Activated CD4-positive, alpha-beta T cell treated with anti-CD3 and anti-CD28 coated beads, Interleukin-2, Interleukin-6, amounts not matched to agents 100 ng/mL and 50 ng/mL, durations not matched to agents 16 hours and 8 hours (primary cell): Measurements from ENCODE around the gene ZDBF2.
"Not testable (repeated sequence)": the region's sequence is repeated elsewhere in the genome, so short reads cannot be mapped to it uniquely, and the experiment has no call there.

Experiments
- DNase-seq: peaks from one replicate; pipeline ENCODE4 v3.0.0-alpha.2; 2020

Gene ZDBF2

DNA sequence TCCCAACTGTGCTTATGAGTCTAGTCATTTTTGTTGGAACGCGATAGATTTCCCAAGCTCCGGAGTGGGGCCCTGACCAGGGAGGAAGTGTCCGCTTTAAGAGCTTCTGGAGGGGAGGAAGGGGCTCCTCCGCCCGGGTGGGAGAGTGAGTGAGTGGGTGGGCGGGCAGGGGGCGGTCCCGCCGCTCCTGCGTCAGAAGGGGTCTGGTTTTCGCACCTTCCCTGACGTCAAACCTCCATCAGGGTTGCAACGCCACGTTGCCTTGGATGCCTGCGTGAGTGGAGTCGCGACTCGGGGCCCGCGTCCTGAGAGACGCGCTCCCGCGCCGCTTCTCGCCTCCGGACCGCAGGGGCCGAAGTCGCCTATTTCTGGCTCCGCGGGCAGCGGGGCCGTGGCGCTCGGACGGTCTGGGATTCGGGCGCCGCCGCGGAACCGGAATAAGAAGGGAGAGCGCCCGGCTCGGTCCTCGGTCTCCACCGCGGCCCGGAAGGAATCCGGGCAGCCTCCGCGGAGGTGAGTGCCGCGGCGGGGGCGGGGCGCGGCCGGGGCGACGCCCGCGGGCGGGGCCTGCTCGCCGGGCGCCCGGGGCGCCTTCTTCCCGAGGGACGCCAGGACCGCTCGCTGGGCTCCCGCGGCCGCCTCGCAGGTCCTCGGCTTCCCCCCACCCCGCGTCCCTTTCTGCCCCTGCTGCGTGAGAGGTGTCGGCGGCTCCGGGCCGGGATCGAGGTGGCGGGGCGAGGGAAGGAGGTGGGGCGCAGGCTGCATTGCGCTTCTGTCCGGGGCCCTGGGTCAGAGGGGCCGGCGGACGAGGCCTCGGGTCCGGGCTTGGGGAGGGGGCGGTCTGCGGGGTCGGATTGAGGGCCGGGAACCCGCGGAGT, at the start of gene ZDBF2:
Gene ZDBF2, plus strand, starts transcription at position 230 of the 878 bp plus-strand sequence. CDS start 7,187 bp downstream, outside the sequence.
- peak; percentile 57 for DNase-seq

DNA sequence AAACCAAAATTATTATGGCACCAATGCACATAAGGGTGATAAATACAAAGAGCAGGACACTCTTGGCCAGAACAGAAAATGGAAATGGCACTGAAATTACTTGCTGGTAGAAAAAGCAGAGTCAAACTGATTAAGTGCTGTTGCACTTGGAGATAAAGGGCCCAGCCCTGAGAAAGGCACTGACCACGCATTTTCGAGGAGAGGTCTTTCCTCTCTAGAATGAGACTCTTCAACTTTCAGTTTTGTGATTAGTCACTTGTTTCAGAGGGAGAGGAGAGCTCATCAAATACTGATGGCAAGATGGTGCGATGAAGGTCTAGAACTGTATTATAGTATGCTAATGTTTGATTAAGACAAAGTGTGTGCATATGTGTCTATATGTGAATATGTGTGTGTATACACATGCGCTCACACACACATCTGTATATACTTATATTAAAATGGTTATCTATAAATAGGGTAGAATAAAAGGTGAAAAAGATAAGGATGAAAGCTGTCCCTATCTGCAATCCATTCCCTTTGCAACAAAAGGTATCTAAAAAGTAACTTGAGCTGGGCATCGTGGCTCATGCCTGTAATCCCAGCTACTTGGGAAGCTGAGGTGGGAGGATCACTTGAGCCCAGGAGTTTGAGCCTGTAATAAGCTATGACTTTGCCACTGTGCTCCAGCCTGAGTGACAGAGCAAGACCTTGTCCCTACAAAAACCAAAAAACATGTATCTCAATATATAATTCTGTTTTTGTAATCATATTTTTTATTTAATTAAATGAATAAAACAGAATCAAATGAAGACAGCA, 48.8 kb upstream of the ZDBF2 start:
- DNase-seq, result peak; percentile 67

DNA sequence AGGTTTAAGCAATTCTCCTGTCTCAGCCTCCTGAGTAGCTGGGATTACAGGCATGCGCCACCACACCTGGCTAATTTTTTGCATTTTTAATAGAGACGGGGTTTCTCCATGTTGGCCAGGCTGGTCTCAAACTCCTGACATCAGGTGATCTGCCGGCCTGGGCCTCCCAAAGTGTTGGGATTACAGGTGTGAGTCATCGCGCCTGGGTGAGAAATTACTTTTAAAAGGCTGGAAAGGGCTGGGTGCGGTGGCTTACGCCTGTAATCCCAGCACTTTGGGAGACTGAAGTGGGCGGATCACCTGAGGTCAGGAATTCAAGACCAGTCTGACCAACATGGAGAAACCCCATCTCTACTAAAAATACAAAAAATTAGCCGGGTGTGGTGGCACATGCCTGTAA, 45.8 kb upstream of the ZDBF2 start:
- not testable (repeated sequence) for DNase-seq

- DNase-seq, result no peak
These were observed 44.8 kb upstream of the ZDBF2 start for GRCh38 chr2:206229642-206230041.

GRCh38 chr2:206230060-206230762, 44.3 kb upstream of the ZDBF2 start:
- no peak for DNase-seq

GRCh38 chr2:206231669-206232286, 42.7 kb upstream of the ZDBF2 start:
- DNase-seq, result no peak

- no peak for DNase-seq
These were observed 42.0 kb upstream of the ZDBF2 start for GRCh38 chr2:206232287-206233035.

DNA sequence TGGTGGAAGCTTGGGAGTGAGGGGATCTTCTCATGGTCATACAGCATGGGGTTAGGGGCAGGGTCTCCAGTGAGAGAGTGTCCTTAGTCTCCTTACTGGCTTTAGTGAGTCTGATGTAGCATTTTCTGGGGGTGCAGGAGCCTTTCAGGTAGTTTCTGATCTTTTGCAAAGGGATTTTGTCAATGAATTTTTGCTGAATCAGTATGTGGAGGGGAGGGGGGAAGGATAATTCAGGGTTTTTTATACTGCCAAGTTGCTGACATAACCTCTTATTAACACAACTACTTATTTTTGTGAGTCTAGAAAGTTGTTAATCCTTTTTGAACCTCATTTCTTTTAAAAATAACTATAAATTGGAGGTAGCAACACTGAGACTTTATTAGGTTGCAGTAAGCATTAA, 35.3 kb upstream of the ZDBF2 start:
- no peak for DNase-seq

DNA sequence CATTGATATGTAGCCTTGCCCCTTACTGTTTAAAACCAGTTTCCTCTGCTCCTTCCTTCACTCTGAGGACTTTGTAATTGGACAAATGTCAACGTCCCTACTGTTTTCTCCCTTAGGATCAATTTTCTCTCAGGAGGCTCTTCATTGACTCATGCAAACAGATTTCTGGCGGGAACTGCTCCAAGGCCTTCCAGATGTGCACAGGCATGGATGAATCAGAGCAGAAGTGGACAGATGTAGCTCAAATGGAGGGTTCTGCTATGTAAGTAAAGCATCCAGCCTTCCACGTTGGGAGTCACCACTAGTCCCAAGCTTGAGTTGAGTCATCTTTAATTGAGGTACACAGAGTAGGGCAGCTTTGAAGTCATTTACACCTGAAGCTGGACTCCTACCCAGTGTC, 34.1 kb upstream of the ZDBF2 start:
- no peak for DNase-seq

- no peak for DNase-seq
These were observed 32.7 kb upstream of the ZDBF2 start for GRCh38 chr2:206241736-206242135.

DNA sequence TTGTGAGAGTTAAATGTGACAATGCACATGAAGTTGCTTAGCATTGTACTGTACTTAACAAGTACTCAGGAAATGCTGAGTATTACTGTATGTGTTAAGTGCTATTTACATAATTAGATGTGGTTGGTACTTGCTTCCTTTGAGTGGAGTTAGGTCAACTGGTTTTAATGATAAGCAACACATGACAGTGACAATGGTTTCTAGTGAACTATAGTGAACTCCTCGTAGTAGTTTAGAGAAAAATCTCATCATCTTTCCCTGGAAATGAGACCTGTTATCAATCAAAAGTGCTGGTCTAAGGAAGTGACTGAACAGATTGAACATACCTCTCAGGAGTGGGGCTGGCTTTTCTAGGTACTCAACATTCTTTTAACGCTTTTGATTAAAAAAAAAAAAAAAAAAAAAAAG, 29.2 kb upstream of the ZDBF2 start:
- DNase-seq, result no peak

DNA sequence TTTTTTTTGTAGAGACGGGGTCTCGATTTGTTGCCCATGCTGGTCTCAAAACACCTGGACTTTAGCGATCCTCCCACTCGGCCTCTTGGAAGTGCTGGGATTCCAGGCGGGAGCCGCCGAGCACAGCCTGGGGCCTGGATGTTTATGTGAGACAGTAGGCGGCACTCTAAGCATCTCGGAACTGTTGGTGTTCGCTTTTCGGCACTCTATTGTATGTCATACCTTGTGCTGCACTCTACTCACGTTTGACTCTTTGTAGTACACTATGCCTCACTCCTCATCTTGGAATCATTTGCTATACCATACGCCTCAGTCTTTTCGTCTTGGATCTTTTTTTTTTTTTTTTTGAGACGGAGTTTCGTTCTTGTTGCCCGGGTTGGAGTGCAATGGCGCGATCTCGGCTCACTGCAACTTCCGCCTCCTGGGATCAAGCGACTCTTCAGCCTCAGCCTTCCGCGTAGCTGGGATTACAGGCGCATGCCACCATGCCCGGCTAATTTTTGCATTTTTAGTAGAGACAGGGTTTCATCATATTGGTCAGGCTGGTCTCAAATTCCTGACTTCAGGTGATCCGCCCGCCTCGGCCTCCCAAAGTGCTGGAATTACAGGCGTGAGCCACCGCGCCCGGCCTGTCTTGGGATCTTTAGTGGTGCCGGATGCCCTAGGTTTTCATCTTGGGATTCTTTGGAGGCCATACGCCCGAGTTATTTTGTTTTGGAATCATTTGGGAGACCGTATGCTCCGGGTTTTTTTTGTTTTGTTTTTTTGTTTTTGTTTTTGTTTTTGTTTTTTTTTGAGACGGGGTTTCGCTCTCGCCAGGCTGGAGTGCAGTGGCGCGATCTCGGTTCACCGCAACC, 24.2 kb upstream of the ZDBF2 start:
- peak; percentile 28 for DNase-seq

DNA sequence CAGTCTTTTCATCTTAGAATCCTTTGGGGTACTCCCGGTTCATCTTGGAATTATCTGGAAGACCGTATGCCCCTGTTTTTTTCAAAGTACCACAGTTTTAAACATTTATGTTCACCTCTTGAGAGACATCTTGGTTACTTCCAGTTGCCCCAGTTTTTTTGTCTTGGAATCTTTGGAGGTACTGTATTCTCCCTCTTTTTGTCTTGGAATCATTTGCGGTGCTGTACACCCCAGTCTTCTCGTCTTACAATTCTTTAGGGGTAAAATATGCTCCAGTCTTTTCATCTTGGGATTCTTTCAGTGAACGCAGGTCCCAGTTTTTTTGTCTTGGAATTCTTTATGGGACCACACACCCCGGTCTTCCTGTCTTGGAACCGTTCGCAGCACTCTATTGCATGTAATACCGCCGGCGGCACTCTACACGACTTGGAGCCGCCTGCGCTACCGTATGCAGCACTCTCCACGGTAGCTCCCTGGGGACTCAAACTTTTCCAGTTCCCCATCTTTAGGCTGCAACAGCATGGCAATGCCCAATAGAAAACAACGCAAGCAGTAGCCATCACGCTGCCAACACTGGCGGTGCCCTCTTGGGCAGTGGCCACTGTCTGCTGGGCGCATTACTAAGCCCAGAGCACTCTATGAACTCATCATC, 21.2 kb upstream of the ZDBF2 start:
- DNase-seq, result no peak

DNA sequence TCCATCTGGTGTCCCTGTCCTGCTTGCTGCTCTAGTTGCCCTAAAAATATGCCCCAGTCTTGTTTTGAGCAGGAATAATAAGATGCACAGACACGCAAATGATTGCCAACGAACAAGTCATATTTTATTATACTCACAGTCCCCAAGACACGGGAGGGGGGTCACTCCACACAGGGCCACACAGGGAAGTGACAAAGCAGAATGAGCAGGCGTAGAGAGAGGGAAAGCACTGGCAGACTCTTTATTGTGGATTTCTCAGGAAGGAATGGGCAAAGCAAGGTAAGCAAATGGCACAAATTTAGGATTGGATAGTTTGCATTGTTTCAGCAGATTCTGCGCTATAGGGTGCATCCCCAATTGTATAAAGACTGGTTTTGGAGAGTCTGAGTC, 20.7 kb upstream of the ZDBF2 start:
- DNase-seq, result no peak

DNA sequence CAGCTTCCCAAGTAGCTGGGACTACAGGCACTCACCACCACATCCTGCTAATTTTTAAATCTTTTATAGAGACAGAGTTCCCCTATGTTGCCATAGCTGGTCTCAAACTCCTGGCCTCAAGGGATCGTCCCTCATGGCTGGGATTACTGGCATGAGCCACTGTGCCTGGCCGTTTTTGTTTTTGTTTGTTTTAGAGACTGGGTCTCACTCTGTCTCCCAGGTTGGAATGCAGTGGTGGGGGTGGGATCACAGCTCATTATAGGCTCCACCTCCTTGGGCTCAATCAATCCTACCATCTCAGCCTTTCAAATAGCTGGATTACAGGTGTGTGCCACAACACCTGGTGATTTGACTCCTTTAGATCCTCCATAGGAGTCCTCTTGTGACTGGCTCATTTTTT, 19.5 kb upstream of the ZDBF2 start:
- no peak for DNase-seq

DNA sequence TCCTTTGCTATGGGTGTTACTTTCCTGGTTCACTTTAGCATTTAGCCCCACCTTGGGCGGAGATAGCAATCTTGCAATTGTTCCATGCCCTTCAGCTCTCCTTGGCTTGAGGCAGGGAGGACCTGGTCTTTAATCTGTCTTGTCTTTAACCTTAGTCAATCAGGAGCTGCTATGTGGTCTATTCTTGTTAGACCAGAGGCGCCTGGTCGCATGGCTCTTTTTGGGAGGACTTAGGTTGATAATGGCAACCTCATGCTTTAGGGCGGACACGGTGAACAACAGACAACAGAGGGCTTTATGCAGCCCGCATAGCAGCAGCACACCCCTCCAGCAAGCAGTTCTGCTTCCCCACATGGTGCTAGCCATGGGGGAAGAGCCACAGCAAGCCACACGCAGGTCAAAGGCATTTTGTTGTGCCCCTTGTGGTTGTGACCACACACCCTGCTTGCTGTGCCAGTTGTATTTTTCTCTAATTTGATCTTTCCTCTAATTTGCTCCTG, 17.7 kb upstream of the ZDBF2 start:
- no peak for DNase-seq

DNA sequence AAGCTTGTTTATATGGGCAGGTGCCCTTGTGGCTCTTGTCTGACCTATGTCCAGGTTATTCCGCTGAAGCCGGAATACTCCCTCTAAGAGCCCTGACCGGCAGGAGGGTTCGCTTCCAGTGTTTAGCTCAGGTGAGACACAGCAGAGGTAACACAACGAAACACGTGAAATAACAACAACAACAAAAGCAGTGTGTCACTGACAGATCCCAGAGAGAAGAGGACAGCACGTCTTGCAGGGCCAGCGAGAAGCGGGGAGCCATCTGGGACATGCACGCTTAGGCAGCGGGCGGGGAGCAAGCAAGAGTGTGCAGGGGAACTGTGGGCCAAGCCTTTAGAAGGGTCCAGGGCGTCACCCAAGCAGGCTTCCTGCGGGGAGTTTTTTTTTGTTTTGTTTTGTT, 17.1 kb upstream of the ZDBF2 start:
- no peak for DNase-seq

DNA sequence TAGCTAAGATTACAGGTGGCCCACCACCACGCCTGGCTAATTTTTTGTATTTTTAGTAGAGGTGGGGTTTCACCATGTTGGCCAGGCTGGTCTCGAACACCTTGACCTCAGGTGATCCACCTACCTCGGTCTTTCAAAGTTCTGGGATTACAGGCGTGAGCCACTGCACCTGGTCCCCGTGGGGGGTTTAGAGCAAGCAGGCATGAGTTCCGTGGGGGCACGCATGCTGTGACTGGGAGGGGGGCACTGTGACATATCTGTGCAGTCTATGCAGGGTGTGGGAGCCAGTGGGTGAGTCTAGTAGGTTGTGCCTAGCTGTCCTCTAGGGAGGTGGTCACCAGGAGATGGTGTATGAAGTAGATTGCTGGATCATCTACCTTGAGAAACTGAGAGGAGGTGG, 16.6 kb upstream of the ZDBF2 start:
- DNase-seq, result no peak

- DNase-seq, result not testable (repeated sequence)
These were observed 15.8 kb upstream of the ZDBF2 start for GRCh38 chr2:206258615-206259014.
